ENCODE results near the gene CDH13.

DNA sequence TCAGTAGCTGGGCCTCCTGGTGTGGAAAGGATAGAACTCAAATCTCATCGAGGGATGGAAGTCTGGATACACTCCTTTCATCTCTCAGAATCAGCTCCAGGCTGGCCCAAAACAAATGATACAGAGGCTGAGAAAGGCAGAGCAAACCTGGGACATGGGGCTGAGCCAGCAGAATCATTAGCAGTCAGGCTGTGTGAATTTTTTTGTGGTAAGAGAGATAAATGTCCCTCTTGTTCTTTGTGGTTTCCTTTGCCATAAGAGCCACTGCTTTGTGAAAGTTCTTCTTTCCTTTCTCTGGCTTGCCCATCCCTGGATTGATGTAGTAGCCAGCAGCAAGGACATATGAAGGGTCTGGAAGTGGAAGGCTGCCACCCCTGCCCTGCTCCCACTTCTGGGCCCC is 146.2 kb downstream of the CDH13 start:
- TF ChIP-seq, protein P1, sequence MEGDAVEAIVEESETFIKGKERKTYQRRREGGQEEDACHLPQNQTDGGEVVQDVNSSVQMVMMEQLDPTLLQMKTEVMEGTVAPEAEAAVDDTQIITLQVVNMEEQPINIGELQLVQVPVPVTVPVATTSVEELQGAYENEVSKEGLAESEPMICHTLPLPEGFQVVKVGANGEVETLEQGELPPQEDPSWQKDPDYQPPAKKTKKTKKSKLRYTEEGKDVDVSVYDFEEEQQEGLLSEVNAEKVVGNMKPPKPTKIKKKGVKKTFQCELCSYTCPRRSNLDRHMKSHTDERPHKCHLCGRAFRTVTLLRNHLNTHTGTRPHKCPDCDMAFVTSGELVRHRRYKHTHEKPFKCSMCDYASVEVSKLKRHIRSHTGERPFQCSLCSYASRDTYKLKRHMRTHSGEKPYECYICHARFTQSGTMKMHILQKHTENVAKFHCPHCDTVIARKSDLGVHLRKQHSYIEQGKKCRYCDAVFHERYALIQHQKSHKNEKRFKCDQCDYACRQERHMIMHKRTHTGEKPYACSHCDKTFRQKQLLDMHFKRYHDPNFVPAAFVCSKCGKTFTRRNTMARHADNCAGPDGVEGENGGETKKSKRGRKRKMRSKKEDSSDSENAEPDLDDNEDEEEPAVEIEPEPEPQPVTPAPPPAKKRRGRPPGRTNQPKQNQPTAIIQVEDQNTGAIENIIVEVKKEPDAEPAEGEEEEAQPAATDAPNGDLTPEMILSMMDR (conservative IDR thresholded peaks at IDR 0.05 in 1 of 2, IDR thresholded peaks at IDR 0.05 in 1 of 2; ENCODE audit: low read depth in 1 of 2, low read length in 2 of 2), result no peak
- TF ChIP-seq EZH2 (IDR thresholded peaks at IDR 0.05; ENCODE audit: low read length, missing control alignments), result no peak

All from fibroblast of lung (primary cell).